H1 (cell line): ENCODE measurements around the gene TCEA3. TPM values are rescaled to one million over a fixed set of nuclear protein-coding genes. Genes with fewer than 3 reads are reported as not detected.

ENCODE experiments used
- BCL11A ChIP-seq, 2 experiments: IDR thresholded peaks; one replicate each; pipeline ENCODE4 v1.6.1; 2011; ENCODE audit warnings: low read depth in 2 of 2, low read length in 2 of 2, mild to moderate bottlenecking in 2 of 2
- NANOG ChIP-seq: IDR thresholded peaks from 2 replicates; pipeline ENCODE4 v1.6.1; 2011; ENCODE audit warnings: low read length, low read depth, mild to moderate bottlenecking, inconsistent platforms; ENCODE audit not compliant: insufficient read depth, poor library complexity, severe bottlenecking
- RFX5 ChIP-seq: IDR thresholded peaks from 2 replicates; pipeline ENCODE4 v1.6.1; 2011; ENCODE audit warnings: low read depth, low read length, improper control_type of control experiment, borderline replicate concordance
- polyA plus RNA-seq, 7 experiments: library from polyadenylated mRNA; depleted of rRNA in 3 of 7; stranded (reverse) in 5 of 7; unstranded in 2 of 7; fragments of >200 nt in 5 of 7; fragments of 200-250 nt in 2 of 7; gene quantifications; 1 replicate in 5 of 7; 2 replicates in 1 of 7; 4 replicates in 1 of 7; pipeline versions ENCODE4 v1.2.1 to v1.2.3, GENCODE V29; 2011 to 2013; ENCODE audit warnings: missing spikeins in 2 of 7, mixed read lengths in 2 of 7
- total RNA-seq: library from RNA; stranded (reverse); fragmentation: NEBNext Ultra II Directional; extraction: Animal tissue kit (Norgen Biotek cat#: 25700); gene quantifications from 2 replicates; pipeline ENCODE4 v1.2.1, GENCODE V29; 2021

TCEA3 gene
- total and polyA plus RNA-seq, 2 of the 8 experiments (the other 6 are each of a cell fraction or from before 2014, with no cell fraction given): 0.08 TPM; not detected in 1

- TF ChIP-seq RFX5 (no peak), NANOG (no peak), BCL11A (IDR thresholded peaks at IDR 0.05; ENCODE audit: low read depth in 2 of 2, low read length in 2 of 2) (no peak)
These were observed 28.2 kb downstream of the TCEA3 start (continued) for GRCh38 chr1:23396380-23396779.
